Peyer's patch (tissue), 4 donors: ENCODE measurements around the gene UBE3A. TPM values are rescaled to one million over a fixed set of nuclear protein-coding genes. Genes with fewer than 3 reads are reported as not detected.

ENCODE experiments used
- DNase-seq, 3 donors: peaks; one replicate each; pipeline ENCODE4 v3.0.0-alpha.2; 2017 to 2019
- H3K27ac ChIP-seq, 4 donors: fragments of 200-600 bp; sonication (generic); one replicate each; pipeline ENCODE4 v1.5.1; 2016 to 2019
- H3K27me3 ChIP-seq, 2 donors: fragments of 200-600 bp; sonication (generic); one replicate each; pipeline ENCODE4 v1.5.1; 2019
- H3K36me3 ChIP-seq, 3 donors: fragments of 200-600 bp; sonication (generic); one replicate each; pipeline ENCODE4 v1.5.1; 2016 to 2019
- H3K4me1 ChIP-seq, 4 donors: fragments of 200-600 bp; sonication (generic); one replicate each; pipeline ENCODE4 v1.5.1; 2016 to 2019
- H3K4me3 ChIP-seq, 4 donors: fragments of 200-600 bp; sonication (generic); 1 replicate in 3 of 4; 2 replicates in 1 of 4; pipeline ENCODE4 v1.5.1; 2016 to 2019; ENCODE audit warnings: mild to moderate bottlenecking in 1 of 4
- H3K9me3 ChIP-seq, 4 donors: fragments of 200-600 bp; sonication (generic); one replicate each; pipeline ENCODE4 v1.5.1; 2016 to 2019; ENCODE audit warnings: mild to moderate bottlenecking in 1 of 4
- POLR2A ChIP-seq, 2 donors: fragments of 450-650 bp; IDR thresholded peaks; one replicate each; pipeline ENCODE4 v1.5.1; 2017; ENCODE audit warnings: antibody characterized with exemption in 2 of 2, mild to moderate bottlenecking in 2 of 2, moderate library complexity in 2 of 2
- total RNA-seq, 4 donors: library from RNA; depleted of rRNA; stranded (reverse); fragments of >200 nt; gene quantifications; one replicate each; pipeline ENCODE4 v1.1.0, GENCODE V29; 2016
- TF ChIP-seq, protein P1 (sequence below), 6 experiments: fragments of 450-650 bp in 4 of 6; fragments of 200-600 bp in 2 of 6; sonication (generic) in 1 of 6; IDR thresholded peaks; one replicate each; pipeline ENCODE4 v1.5.1; 2017 to 2019; ENCODE audit warnings: antibody characterized with exemption in 6 of 6, mild to moderate bottlenecking in 3 of 6, moderate library complexity in 1 of 6

Gene UBE3A
- total RNA-seq, 4 donors from 2014 or later: 52.9 to 106 (median 95.2) TPM

DNA sequence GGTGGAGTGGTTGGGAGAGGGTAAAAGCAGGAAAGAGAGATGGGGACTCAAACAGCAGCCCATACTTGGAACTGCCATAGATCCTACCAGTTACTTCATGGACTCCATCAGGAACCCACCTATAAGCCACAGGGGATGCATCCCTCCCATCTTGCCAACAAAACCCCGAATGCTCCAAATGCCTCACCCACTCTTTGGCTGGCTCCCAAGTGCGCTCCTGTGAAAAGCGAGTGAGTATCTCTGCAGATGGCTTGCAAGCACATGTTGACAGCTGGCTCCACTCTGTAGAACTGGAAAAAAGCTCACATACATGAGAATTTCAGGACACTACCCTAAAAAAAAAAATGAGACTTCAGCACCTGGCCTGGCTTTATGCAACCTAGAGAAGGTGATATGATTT, 151.0 kb downstream of the UBE3A start:
- Histone ChIP-seq H3K4me1 (no peaks in the 10 kb centered on the region), H3K36me3 (no peaks in the 10 kb centered on the region), H3K4me3 (no peak overlapping the region), H3K27me3 (no peaks in the 10 kb centered on the region), H3K27ac (no peak overlapping the region), H3K9me3 (peaks cover 0 to 6% (median 0%) of the 10 kb centered on the region in 4 donors)
- TF ChIP-seq, protein P1, sequence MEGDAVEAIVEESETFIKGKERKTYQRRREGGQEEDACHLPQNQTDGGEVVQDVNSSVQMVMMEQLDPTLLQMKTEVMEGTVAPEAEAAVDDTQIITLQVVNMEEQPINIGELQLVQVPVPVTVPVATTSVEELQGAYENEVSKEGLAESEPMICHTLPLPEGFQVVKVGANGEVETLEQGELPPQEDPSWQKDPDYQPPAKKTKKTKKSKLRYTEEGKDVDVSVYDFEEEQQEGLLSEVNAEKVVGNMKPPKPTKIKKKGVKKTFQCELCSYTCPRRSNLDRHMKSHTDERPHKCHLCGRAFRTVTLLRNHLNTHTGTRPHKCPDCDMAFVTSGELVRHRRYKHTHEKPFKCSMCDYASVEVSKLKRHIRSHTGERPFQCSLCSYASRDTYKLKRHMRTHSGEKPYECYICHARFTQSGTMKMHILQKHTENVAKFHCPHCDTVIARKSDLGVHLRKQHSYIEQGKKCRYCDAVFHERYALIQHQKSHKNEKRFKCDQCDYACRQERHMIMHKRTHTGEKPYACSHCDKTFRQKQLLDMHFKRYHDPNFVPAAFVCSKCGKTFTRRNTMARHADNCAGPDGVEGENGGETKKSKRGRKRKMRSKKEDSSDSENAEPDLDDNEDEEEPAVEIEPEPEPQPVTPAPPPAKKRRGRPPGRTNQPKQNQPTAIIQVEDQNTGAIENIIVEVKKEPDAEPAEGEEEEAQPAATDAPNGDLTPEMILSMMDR (IDR thresholded peaks at IDR 0.05): no peak
- no peak for TF ChIP-seq POLR2A (IDR thresholded peaks at IDR 0.05)
- DNase-seq: no peak
